Stomach smooth muscle (tissue), 2 donors: ENCODE measurements around the gene MMGT1.
"Not testable (repeated sequence)": the region's sequence is repeated elsewhere in the genome, so short reads cannot be mapped to it uniquely, and the experiment has no call there.

Source experiments
- H3K27ac ChIP-seq: one replicate; pipeline ENCODE4 v1.7.0; 2013; ENCODE audit warnings: mild to moderate bottlenecking, low read length, inconsistent platforms
- H3K27me3 ChIP-seq, 2 donors: one replicate each; pipeline ENCODE4 v1.7.0; 2013; ENCODE audit warnings: low read length in 2 of 2; ENCODE audit not compliant: insufficient read depth in 2 of 2, control insufficient read depth in 1 of 2
- H3K36me3 ChIP-seq, 2 donors: one replicate each; pipeline ENCODE4 v1.7.0; 2013; ENCODE audit warnings: low read length in 2 of 2; ENCODE audit not compliant: control insufficient read depth in 2 of 2, insufficient read depth in 2 of 2
- H3K4me1 ChIP-seq: one replicate; pipeline ENCODE4 v1.7.0; 2013; ENCODE audit warnings: low read length; ENCODE audit not compliant: control insufficient read depth, insufficient read depth
- H3K4me3 ChIP-seq, 2 donors: one replicate each; pipeline ENCODE4 v1.7.0; 2013; ENCODE audit warnings: low read length in 2 of 2
- H3K9ac ChIP-seq, 2 donors: one replicate each; pipeline ENCODE4 v1.7.0; 2013; ENCODE audit warnings: low read length in 2 of 2, mild to moderate bottlenecking in 1 of 2
- H3K9me3 ChIP-seq, 2 donors: one replicate each; pipeline ENCODE4 v1.7.0; 2013; ENCODE audit warnings: low read length in 2 of 2; ENCODE audit not compliant: control insufficient read depth in 2 of 2
- donor health status: healthy.
- donor health status: Pancreatic carcinoma.

Gene MMGT1

DNA sequence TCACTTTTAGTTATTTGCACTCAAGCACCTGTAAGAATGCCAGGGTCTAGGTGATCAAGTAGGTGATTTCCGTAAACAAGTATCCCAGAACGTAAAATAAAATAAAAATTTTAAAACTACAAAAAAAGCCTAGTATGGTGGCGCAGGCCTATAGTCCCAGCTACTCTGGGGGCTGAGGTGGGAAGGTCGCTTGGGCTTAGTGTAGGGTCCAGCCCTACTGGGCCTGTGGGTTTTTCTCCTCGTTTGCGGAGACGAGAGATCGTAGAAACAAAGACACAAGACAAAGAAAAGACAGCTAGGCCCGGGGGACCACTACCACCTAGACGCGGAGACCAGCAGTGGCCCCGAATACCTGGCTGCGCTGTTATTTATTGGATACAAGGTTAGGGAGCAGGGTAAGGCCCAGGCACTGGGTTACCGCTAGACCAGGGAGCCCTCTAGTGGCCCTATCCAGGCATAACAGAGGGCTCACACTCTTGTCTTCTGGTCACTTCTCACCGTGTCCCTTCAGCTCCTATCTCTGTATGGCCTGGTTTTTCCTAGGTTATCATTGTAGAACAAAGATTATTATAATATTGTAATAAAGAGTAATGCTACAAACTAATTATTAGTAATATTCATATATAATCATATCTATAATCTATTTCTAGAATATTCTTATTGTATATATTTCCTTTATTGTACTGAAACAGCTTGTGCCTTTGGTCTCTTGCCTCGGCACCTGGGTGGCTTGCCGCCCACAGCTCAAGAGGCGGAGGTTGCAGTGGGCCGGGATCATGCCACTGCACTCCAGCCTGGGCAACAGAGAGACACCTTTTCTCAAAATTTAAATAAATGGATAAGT is 41.9 kb downstream of the MMGT1 start:
- no peak overlapping the region for H3K4me3 ChIP-seq
- no peaks in the 10 kb centered on the region for H3K4me1 ChIP-seq
- no peak overlapping the region for H3K27ac ChIP-seq
- no peaks in the 10 kb centered on the region for H3K36me3 ChIP-seq
- H3K9ac ChIP-seq, result no peak overlapping the region
- peaks cover 0 to 4% of the 10 kb centered on the region in 2 donors for H3K27me3 ChIP-seq
- peaks cover 0 to 3% of the 10 kb centered on the region in 2 donors for H3K9me3 ChIP-seq

DNA sequence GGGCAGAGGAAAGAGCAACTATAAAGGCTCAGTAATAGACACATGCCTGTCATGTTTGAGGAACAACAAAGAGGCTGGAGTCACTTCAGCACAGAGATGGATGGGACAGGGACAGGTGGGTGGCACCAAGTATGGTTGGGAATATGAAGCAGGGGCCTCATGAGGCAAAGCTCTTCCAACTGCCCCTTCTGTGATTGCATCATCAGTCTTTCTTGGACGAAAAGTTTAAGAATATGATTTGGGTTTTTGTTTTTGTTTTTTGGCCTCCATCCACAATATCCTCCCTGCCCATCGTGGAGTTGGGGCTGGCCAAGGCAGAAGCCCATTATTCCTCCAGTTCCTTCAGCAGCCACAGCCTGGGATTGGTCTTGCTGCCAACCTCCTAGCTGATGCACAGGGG is 45.9 kb downstream of the MMGT1 start:
- peaks cover 0 to 11% of the 10 kb centered on the region in 2 donors for H3K27me3 ChIP-seq
- peaks cover 0 to 3% of the 10 kb centered on the region in 2 donors for H3K9me3 ChIP-seq
- no peak overlapping the region for H3K27ac ChIP-seq
- no peaks in the 10 kb centered on the region for H3K4me1 ChIP-seq
- no peak overlapping the region for H3K4me3 ChIP-seq
- no peak overlapping the region for H3K9ac ChIP-seq
- H3K36me3 ChIP-seq, result no peaks in the 10 kb centered on the region

DNA sequence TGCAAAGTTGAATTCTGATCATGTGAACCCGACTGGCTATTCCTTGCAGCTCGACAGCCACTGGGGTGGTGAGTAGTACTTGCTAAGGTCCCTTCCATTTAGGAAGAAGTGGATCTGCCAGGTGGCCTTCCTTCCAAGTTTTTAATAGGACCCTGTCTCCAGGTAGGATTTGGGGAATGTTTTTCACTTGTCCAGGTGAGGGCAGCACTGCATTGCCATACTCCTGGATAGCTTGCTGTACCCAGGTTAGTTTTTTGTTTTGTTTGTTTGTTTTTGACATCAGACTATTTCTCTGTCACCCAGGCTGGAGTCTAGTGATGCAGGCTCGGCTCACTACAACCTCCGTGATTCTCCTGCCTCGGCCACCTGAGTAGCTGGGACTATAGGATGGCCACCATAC is 50.4 kb downstream of the MMGT1 start:
- H3K9ac ChIP-seq, result no peak overlapping the region
- H3K27ac ChIP-seq, result no peak overlapping the region
- H3K36me3 ChIP-seq, result no peaks in the 10 kb centered on the region
- H3K4me1 ChIP-seq, result no peaks in the 10 kb centered on the region
- peaks cover 0 to 9% of the 10 kb centered on the region in 2 donors for H3K27me3 ChIP-seq
- no peak overlapping the region for H3K4me3 ChIP-seq
- H3K9me3 ChIP-seq, result no peaks in the 10 kb centered on the region

- H3K36me3 ChIP-seq, H3K9me3 ChIP-seq, H3K4me1 ChIP-seq, H3K27ac ChIP-seq, H3K9ac ChIP-seq, H3K4me3 ChIP-seq: not testable (repeated sequence)
- H3K27me3 ChIP-seq, result peaks cover 0 to 14% of the 10 kb centered on the region in 2 donors
Measured at GRCh38 chrX:135920516-135920915, 53.3 kb downstream of the MMGT1 start.

DNA sequence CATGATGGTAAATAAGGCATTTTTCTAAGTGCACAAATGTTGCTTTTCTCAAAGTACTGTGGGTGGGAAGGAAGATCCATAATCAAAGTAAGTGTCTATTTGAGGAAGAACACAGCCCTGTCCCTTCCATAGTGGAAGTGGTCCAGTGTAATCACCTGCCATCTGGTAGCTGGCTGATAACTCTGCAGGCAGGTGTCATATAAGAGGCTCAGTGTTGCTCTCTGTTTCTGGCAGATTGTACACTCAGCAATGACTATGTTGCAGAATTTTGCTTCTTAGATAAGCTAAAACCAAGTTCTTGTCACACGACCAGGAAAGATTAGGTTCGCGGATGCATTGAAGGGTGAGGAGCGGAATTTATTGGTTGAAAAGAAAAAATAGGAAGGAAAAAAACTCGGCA is 59.4 kb downstream of the MMGT1 start:
- peaks cover 0 to 13% of the 10 kb centered on the region in 2 donors for H3K27me3 ChIP-seq
- no peaks in the 10 kb centered on the region for H3K36me3 ChIP-seq
- H3K4me3 ChIP-seq, result no peak overlapping the region
- no peaks in the 10 kb centered on the region for H3K4me1 ChIP-seq
- no peaks in the 10 kb centered on the region for H3K9me3 ChIP-seq
- no peak overlapping the region for H3K27ac ChIP-seq
- H3K9ac ChIP-seq, result no peak overlapping the region
